ENCODE data around the gene ANTXR1.
"Not testable (repeated sequence)": the region's sequence is repeated elsewhere in the genome, so short reads cannot be mapped to it uniquely, and the experiment has no call there.

The ANTXR1 gene

GRCh38 chr2:69157441-69157840, 144.5 kb downstream of the ANTXR1 start:
- in situ Hi-C loops (cut with MboI; ENCODE audit: low sequenced_read_pairs), result no loop called here

GRCh38 chr2:69159986-69160385, 147.0 kb downstream of the ANTXR1 start:
- in situ Hi-C loops (cut with MboI; ENCODE audit: low sequenced_read_pairs), result no loop called here

GRCh38 chr2:69162057-69162456, 149.1 kb downstream of the ANTXR1 start:
- in situ Hi-C loops (cut with MboI; ENCODE audit: low sequenced_read_pairs), result no loop called here

GRCh38 chr2:69163109-69163508, 150.1 kb downstream of the ANTXR1 start:
- in situ Hi-C loops (cut with MboI; ENCODE audit: low sequenced_read_pairs), result no loop called here

GRCh38 chr2:69163556-69163955, 150.6 kb downstream of the ANTXR1 start:
- in situ Hi-C loops (cut with MboI; ENCODE audit: low sequenced_read_pairs), result no loop called here

GRCh38 chr2:69164061-69164778, 151.2 kb downstream of the ANTXR1 start:
- in situ Hi-C loops (cut with MboI; ENCODE audit: low sequenced_read_pairs), result no loop called here

- in situ Hi-C loops (cut with MboI; ENCODE audit: low sequenced_read_pairs), result no loop called here
Measured at GRCh38 chr2:69165091-69165880, 152.3 kb downstream of the ANTXR1 start.

- in situ Hi-C loops (cut with MboI; ENCODE audit: low sequenced_read_pairs), result no loop called here
Measured at GRCh38 chr2:69166465-69166811, 153.5 kb downstream of the ANTXR1 start.

GRCh38 chr2:69166812-69167468, 154.0 kb downstream of the ANTXR1 start:
- in situ Hi-C loops (cut with MboI; ENCODE audit: low sequenced_read_pairs), result no loop called here

GRCh38 chr2:69167469-69167822, 154.5 kb downstream of the ANTXR1 start:
- in situ Hi-C loops (cut with MboI; ENCODE audit: low sequenced_read_pairs), result no loop called here

GRCh38 chr2:69168144-69168813, 155.3 kb downstream of the ANTXR1 start:
- in situ Hi-C loops (cut with MboI; ENCODE audit: low sequenced_read_pairs), result no loop called here

- in situ Hi-C loops (cut with MboI; ENCODE audit: low sequenced_read_pairs), result no loop called here
Measured at GRCh38 chr2:69168950-69169654, 156.1 kb downstream of the ANTXR1 start.

- in situ Hi-C loops (cut with MboI; ENCODE audit: low sequenced_read_pairs), result no loop called here
Measured at GRCh38 chr2:69169655-69170389, 156.8 kb downstream of the ANTXR1 start.

- in situ Hi-C loops (cut with MboI; ENCODE audit: low sequenced_read_pairs), result no loop called here
Measured at GRCh38 chr2:69170661-69171060, 157.7 kb downstream of the ANTXR1 start.

- in situ Hi-C loops (cut with MboI; ENCODE audit: low sequenced_read_pairs), result no loop called here
Measured at GRCh38 chr2:69171116-69171896, 158.3 kb downstream of the ANTXR1 start.

GRCh38 chr2:69171897-69172525, 159.0 kb downstream of the ANTXR1 start:
- in situ Hi-C loops (cut with MboI; ENCODE audit: low sequenced_read_pairs), result no loop called here

- in situ Hi-C loops (cut with MboI; ENCODE audit: low sequenced_read_pairs), result no loop called here
Measured at GRCh38 chr2:69173706-69174105, 160.7 kb downstream of the ANTXR1 start.

- in situ Hi-C loops (cut with MboI; ENCODE audit: low sequenced_read_pairs), result not testable (repeated sequence)
Measured at GRCh38 chr2:69174211-69174610, 161.2 kb downstream of the ANTXR1 start.
